KBM-7 (cell line): ENCODE results near the gene TMPRSS13.

Experiments used
- DNase-seq: peaks from one replicate; pipeline ENCODE4 v3.0.0-alpha.2; 2015
- in situ Hi-C: fragments of 300-500 bp; cut with MboI; formaldehyde crosslinking; loops from 2 replicates; pipeline ENCODE4 v1.14.3; 2020; ENCODE audit warnings: low sequenced_read_pairs, low pct_unique_long_range_greater_than_20kb, mixed read lengths

Gene TMPRSS13

DNA sequence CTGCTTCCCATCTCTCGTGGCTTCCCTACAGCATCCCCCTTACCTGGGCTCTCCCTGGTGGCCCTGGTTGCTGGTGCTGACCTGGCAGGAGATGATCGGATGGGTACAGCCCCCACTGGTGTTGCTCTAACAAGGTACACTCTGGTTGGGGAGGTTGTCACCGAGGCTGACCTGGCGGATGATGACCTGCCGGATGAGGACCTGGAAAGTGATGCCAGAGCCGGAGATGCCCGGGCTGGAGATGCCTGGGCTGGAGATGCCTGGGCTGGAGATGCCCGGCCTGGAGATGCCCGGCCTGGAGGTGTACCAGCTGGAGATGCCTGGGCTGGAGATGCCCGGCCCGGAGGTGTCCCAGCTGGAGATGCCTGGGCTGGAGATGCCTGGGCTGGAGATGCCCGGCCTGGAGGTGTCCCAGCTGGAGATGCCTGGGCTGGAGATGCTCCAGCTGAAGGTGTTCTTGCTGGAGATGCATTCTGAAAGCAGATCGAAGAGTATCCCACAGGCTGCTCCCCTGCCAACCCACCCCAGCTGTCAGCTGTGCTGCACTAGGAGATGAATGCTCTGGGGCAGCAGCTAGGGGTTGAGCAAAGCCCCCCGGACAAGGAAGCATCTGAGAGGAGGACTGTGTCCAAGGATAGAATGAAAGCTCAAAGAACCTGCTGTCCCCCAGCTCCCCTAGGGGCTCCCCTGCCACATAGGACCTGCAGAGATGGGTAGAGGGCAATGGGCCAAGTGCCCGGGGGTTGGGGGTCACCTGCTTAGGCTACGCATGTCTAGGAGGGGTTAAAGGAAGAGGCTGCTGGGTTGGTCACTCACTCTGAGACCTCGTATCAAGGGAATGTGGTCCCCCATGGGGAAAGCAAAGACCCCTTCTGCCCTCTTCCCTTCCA is 10.6 kb downstream of the TMPRSS13 start:
- in situ Hi-C loops = no loop called here

DNA sequence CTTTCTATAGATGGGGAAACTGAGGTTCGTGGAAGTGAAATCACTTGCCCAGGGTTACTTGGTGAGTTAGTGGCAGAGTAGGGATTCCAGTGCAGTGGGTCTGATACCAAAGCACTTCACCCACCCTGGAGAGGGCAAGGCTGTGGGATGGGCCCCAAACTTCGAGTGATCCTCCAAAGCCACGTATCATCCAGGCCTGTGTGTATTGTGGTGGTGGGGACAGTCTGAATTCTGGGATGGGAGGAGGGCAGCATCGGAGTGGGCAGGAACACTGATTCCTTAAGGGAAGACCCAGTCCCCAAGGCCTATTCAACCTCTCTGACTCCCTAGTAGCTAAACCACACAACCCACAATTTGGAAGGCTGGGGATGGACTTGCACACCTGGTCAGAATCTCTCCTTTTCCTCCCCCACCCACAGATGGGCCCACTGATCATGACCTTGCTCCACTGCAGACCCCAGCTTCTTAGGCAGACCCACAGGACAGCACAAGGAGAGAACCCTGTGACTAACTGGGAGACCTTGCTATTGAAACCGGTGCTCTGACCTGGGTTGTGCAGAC is 11.5 kb downstream of the TMPRSS13 start:
- no peak for DNase-seq
- in situ Hi-C loops = no loop called here

More for the DNA sequence above, 10.6 kb downstream of the TMPRSS13 start:
- DNase-seq = no peak

DNA sequence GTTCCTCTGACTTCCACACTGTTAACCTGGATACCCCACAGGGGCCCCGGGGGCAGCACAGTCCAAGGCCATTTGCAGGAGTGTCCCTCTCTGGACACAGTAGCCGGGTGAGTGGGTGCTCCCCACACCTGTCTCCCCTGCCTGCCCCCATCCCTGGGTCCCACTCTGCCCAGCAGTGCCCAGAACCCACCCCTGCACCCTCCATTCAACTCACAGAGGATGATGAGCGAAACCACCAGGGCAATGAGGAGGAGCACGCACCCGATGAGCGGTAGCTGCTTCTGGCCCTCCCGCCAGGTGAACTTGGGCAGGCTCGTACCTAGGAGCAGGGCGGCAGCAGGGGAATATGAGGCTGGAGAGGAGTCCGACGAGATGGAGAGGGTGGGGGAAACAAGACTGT is 12.2 kb downstream of the TMPRSS13 start:
- in situ Hi-C loops = no loop called here

DNA sequence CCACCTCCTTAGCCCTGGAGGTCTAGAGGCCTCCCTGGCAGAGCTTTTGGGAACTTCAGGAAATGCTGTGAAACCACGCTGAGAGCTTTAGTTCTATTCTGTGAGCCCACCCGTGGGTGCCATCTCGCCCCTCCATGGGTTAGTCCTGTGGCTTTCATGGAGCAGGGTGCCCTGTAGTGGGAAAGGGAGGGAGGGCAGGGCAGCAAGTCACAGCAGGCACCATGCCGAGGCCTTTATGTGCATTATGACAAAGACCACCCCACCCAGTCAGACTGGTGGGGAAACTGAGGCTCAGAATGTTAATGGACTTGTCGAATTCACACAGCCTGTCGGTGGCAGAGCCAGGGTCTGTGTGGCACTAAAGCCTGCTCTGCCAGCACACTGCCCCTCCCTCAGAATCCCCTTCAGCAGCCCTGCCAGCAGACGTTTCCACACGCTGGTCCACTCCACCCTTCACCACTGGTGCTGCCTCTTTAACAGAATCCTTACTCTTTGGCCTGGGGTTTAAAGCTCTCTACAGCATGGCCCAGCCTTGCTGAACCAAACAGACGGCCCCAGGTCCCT is 13.4 kb downstream of the TMPRSS13 start:
- in situ Hi-C loops = no loop called here
- DNase-seq = no peak

More for the DNA sequence above, 12.2 kb downstream of the TMPRSS13 start:
- no peak for DNase-seq

DNA sequence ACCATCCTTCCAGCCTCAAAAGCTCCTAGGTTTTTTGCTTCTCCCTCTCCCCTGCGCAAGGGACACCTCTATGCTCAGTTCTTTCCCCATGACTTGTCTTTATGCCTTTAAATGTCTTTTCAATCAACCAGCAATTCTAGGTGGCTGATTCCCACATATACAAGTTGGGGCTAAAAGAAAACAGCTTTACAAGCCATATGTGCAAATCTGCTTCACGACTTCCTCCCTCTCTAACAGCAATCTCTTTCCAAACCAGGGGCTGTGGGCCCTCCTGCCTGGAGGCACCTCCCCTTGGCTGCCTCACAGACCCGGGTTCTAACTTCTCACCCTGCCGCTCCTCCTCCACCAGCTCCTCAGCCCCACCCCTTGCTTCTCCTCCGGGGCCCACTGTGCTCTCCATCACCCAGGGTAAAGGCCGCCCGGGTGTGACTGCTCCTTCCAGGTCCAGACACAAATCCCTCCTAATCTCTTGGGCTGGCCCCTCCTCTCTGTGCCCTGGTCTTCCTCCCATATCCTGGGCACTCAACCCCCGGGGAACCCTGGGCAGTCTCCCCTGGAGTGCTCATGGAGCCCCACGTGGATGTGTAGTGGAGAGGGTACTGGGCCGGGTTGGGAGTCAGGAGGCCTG is 14.1 kb downstream of the TMPRSS13 start:
- no peak for DNase-seq
- in situ Hi-C loops = no loop called here

DNA sequence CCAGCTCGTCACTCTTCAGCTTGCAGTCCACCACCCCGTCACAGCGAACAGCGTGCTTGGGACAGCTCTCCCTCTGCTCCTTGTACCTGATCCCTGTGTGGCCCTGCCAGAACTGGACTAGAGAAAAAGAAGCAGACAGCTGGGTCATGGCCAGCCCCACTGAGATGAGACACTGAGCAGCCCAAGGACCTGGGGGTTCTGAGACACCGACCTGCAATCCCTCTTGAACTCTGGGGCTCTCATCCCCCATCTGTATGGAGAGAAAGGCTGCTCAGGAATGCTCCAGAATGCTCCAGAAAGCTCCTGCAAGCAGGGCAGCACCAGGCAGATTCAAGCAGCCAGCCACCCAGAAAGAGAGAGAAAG is 14.8 kb downstream of the TMPRSS13 start:
- in situ Hi-C loops = no loop called here

DNA sequence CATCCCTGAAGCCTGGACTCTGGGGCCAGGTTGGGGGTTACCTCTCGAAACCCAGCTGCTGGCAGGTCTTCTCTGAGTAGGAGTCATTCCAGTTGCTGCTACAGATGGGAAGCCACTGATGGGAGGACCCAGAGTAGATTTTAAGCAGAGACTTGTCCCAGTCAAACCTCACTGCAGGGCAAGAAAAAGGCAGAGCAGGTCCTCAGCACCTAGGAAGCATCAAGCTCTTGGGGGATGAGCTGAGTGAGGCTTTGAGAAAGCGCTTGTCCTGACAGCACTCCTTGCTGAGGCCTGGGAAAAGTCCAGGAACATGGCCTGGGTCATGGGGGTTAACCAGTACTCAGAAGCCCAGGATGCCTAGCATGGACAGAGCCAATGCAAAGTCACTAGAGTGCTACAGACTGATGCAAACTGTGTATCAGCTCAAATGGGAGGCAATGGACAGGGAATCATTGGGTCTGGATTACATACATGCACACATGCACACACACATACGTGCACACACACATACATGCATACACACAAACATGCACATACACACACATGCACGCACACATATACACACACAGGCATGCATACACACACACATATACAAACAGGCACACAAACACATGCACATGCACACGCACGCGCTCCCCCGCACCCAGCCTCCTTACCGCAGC is 15.3 kb downstream of the TMPRSS13 start:
- DNase-seq = no peak
- in situ Hi-C loops = no loop called here

More for the DNA sequence above, 14.8 kb downstream of the TMPRSS13 start:
- no peak for DNase-seq

DNA sequence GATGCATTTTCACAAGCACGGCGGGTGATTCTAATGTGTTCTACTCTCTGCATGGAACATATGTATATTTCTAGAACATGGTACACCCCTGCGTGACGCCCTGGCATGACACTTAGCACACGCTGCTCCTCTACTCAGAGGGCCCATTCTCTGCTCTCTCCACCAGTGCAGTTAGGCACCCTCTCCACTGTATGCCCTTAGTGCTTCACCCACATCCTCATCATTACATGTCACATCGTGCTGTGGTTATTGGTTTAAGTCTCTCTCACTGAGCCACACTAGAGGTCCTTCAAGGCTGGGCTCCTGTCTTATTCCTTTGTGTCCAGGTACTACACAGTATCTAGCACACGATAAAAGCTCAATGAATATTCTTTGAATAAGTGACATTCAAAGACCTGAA is 16.7 kb downstream of the TMPRSS13 start:
- in situ Hi-C loops = no loop called here
- no peak for DNase-seq

DNA sequence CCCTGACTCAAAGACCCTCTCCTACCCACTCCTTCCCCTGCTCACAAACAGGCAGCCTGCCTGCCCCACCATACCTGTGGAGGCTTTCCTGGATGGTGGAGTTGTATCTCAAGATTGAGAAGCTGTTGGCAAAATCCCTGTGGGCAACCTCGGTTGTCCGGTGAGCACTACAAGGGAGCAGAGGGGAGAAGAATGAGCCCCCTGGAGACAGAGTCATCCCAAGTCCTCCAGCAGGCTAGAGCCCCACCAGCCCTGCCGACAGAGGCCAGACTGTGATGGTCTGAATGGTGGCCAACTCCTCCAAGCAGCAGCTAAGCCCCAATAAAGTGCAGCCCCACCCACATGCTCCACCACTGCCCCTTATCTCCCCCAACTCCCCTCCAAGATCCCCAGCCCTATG is 17.5 kb downstream of the TMPRSS13 start:
- in situ Hi-C loops = no loop called here
- DNase-seq = no peak

DNA sequence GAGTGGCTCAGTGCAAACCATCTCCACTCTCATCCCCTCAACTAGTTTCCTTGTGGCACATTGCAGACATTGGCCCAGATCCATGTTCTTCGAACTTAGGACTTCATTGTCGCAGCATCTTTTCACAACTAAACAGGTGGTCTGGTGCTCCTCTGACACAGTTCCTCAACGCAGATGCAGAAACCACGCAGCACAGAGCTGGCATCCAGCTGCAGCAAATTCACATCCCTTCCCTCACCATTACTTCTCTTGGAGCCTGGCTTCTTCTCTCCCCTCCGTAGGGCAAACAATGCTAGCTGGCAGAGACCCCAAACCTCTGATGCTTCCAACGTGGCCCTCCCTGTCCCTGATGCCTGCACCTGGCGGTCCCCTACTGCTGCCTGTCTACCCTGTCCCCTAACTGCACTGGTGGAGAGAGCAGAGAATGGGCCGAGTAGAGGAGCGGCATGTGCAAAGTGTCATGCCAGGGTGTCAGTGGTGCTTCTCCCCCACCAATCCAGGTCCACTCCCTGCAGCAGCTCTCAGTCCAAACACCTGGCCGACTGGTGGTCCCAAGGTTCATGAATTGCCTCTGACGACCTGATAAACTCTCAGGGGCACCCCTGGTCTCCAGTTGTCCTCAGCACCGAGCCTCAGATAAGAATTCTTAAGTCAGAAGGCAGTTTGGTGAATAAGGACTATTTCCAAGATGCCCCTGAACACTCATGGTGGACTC is 18.1 kb downstream of the TMPRSS13 start:
- DNase-seq = no peak
- in situ Hi-C loops = no loop called here

DNA sequence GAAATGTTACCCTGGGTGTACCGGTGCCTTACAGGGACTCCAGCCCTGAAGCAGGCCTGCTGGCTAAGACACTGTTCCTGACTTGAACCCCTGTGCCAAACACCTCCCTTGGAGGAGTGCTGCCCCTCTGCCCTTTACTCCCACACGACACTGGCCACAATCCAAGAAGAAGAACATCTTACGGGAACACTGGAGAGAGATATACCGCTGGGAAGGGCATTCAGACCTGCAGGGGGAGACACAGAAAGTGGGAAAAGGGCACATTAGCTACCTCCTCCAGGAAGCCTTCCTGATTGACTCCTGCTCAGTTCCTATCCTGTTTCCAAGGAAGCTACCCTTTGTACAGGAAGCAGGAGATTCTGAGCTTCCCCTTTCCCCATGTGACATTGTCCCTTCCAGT is 18.7 kb downstream of the TMPRSS13 start:
- no peak for DNase-seq
- in situ Hi-C loops = no loop called here

DNA sequence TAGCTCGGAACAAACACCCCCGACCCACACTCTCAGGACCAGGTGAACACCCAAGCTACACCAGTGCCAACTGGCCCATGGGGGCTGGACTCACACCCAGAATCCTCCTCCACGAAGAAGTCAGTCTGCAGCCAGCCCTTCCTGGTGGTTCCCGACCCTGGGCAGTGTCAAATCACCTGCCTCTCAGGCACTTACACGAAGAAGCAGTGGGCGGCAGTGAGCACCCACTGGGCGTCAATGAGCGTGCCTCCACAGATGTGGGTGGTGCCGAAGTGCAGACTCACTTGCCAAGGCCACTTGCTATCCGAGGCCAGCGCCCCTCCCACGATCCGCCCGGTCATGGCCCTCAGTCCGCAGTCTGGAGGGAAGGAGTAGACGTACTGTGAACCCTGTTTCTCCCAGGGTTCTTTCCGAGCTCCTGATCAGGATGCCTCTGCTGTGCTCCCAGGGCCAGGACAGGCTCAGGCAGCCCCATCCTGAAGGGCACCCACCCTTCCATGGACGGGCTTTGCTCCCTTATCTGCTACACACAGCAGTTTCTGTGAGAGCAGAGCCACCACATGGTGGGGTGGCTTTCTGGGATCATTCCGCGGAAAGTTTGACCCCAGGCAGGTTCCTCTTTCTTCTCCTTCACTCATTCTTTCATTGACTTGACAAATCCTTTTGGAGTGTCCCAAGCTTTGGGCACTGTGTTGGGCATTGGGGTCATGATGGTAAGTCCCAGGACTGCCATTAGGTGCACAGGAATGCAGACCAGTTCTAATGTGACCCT is 19.4 kb downstream of the TMPRSS13 start:
- in situ Hi-C loops = no loop called here
- DNase-seq = no peak

DNA sequence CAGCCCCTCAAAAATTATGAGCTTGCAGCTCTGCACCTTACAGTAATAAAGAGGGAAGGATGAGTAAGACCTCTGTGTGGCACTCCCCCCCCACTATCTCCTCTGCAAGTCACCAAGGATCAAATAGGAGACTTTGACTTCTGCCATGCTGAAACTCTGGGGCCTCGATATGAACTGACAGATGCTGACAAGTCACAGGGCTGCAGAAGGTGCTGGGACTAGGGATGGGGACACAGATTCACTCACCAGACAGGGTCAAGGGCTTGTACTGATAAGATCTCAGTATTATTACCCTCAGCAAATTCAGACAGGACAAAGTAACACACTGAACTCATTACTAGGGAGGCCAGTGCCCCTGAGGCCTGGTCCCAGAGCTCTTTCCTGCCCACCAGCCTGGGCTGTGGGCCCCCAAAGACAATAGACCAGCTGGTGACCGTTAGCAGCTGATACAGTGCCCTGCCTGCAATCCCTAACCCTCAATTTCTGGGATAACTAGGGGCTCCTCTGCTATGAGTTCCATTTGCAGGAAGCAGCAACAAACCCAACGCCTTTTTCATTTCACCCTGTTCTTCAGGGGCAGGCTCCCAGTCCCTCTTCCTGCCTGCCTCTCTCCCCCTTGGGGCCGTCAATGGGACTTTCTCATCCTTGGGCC is 20.1 kb downstream of the TMPRSS13 start:
- no peak for DNase-seq
- in situ Hi-C loops = no loop called here

DNA sequence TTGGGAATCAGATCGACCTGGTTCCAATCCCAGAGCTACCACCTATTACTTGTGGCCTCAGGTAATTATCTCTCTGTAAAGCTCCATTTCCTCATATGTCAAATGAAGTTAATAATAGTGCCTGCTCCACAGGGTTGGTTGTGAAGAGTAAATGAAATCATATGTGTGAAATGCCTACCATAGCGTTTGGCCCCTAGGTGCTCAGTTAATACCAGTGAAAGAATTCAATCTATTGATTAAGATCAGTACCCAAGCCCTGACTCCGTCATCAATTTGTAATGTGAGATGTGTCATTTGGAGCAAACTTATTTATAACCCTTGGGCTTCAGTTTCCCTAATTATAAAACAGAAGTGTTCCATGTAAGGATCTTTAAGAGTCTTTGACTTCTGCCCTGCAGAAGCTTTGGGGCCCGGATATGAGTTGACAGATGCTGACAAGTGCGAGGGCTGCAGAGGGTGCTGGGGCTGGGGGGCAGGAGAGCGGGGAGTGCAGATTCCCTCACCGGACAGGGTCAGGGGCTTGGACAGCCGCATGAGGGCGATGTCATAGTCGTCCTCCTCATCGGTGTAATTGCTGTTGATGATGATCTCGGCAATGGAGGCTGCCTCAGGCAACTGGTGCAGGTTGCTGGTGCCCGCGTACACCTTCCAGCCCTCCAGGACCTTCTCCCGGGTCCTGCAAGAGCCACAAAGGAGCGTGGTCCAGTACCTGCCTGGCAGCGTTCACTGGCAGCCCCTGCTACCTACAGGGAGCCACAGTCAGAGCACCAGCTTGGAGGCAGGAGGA is 20.9 kb downstream of the TMPRSS13 start:
- in situ Hi-C loops = no loop called here
- DNase-seq = no peak

DNA sequence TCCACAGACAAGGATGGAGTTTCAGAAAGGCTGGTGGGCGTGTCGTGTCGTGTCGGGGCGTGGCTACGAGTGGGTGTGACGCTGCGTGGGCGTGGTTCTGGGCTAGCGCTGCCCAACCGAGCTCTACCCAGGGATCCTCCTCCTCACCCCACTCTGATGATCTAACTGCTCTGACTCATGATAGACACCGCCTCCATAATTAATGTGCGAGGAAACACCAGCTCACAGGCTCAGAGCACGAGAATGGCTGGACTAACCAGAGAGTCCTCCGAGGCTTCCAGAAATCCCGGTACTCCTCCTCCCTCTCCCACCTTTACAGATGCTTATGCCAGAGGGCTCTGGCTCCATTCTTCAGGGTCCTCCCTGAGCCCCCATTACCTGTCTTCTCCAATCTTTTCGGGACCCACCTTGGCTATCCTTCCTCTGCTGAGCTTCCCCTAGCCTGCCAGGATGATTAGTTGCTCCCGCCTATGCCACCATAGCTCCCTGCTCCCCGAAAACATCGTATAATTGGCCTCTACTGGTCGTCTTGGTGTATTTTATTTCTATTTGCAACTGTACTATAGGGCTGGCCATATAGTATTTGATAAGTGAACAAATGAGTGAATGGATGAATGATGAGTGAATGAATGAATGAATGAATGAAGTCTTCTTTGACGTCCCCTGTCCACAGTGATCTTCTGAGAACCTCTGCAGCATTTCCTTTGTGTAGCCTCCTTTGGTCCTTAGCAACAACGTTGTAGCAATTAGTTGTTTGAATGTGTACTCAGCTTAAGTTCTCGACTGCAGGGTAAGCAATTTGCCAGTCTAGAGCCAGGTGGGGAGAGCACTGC is 21.7 kb downstream of the TMPRSS13 start:
- in situ Hi-C loops = no loop called here
- peak; percentile 88 for DNase-seq

DNA sequence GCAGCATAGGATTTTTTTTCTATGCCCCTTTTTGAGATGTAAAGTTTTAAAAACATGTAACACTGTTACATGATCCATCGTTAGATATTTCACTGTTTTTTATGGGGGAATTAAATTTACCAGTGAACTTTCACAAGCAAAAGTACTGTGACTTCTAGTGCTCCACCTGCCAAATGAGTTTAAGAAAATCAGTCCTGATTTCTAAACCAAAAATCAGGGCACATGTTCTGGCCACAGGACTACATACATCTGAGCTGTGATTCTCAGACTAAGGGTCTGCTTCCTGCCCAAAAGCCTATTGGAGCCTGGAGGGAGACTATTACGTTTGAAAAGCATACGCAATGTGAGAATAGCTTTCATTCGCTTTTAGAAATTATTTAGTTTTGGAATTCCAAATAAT is 22.5 kb downstream of the TMPRSS13 start:
- no peak for DNase-seq
- in situ Hi-C loops = no loop called here
